Measurements from ENCODE around the gene SLC39A12. TPM values are rescaled to one million over a fixed set of nuclear protein-coding genes. Genes with fewer than 3 reads are reported as not detected.

The SLC39A12 gene
- total and polyA plus RNA-seq, 2 of the 4 experiments (the other 2 are of a cell fraction), result not detected

DNA sequence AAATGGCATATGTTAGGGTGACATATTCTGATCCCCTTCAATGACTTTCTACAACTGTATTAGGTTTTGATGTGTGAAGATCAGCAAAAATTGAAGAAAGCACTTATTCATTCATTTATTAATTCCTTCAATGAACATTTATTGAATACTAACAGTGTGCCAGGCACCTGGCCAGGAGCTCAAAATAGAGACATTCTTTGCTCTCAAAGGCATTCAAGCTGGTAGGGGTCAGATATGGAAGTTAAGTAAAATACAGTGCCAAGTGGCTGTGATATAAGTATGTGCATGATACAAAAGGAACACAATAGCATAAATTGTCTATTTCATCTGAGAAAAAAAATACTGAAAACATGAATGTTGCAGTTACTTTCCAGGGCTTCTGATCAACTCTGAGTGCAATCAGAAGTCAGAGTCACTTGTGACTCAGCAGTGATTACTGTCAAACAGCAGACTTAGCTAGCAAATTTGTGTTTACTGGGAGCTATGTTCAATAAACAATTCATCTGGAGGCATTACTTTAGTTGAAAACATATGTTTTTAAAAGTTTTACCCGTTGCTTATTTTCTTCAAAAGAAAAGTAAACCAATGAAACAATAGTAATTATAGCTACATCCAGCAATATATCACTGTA lies 128.1 kb downstream of the SLC39A12 start:
- no peak overlapping the region for H3K23ac ChIP-seq (ENCODE audit: low read depth, low read length)
- no peak overlapping the region for H4K8ac ChIP-seq (ENCODE audit: low read depth in 2 of 2, low read length in 2 of 2)
- no peak overlapping the region for H3K4me3 ChIP-seq (ENCODE audit: insufficient read depth, low read depth, low read length)
- no peak overlapping the region for H3K27ac ChIP-seq (ENCODE audit: insufficient read depth, low read length)
- in situ Hi-C loops (cut with MboI; ENCODE audit: low sequenced_read_pairs) (no loop called here), dilution Hi-C loops (cut with HindIII; ENCODE audit: low sequenced_read_pairs, unreplicated experiment) (no loop called here), intact Hi-C loops (cut with micrococcal nuclease) (no loop called here)
- no peaks in the 10 kb centered on the region for H3K4me1 ChIP-seq (ENCODE audit: control insufficient read depth, insufficient read depth, low read length)
- H2AFZ ChIP-seq (replicated peaks; ENCODE audit: low read length, poor library complexity), result no peak overlapping the region
- H4K91ac ChIP-seq (ENCODE audit: insufficient read depth, low read depth, low read length), result no peak overlapping the region
- no peak overlapping the region for H2BK20ac ChIP-seq (ENCODE audit: low read depth, low read length)
- no peak overlapping the region for H3K4me2 ChIP-seq (ENCODE audit: low read depth, low read length)
- no peak overlapping the region for H2AK5ac ChIP-seq (ENCODE audit: low read depth, low read length)
- TF ChIP-seq, protein P1, sequence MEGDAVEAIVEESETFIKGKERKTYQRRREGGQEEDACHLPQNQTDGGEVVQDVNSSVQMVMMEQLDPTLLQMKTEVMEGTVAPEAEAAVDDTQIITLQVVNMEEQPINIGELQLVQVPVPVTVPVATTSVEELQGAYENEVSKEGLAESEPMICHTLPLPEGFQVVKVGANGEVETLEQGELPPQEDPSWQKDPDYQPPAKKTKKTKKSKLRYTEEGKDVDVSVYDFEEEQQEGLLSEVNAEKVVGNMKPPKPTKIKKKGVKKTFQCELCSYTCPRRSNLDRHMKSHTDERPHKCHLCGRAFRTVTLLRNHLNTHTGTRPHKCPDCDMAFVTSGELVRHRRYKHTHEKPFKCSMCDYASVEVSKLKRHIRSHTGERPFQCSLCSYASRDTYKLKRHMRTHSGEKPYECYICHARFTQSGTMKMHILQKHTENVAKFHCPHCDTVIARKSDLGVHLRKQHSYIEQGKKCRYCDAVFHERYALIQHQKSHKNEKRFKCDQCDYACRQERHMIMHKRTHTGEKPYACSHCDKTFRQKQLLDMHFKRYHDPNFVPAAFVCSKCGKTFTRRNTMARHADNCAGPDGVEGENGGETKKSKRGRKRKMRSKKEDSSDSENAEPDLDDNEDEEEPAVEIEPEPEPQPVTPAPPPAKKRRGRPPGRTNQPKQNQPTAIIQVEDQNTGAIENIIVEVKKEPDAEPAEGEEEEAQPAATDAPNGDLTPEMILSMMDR (conservative IDR thresholded peaks at IDR 0.05; ENCODE audit: low read depth, low read length), result no peak
- TF ChIP-seq SMC3 (IDR thresholded peaks at IDR 0.05; ENCODE audit: low read depth, low read length) (no peak), CEBPB (IDR thresholded peaks at IDR 0.05; ENCODE audit: low read depth, low read length) (no peak)
- ATAC-seq (ENCODE audit: low read depth) (peak; percentile 67), DNase-seq (peak; percentile 55)
- H2BK120ac ChIP-seq (ENCODE audit: low read depth, low read length), result no peak overlapping the region
- H2BK5ac ChIP-seq (ENCODE audit: low read depth, low read length, poor library complexity, severe bottlenecking), result no peak overlapping the region
- peaks cover 46% of the 10 kb centered on the region for H3K27me3 ChIP-seq (ENCODE audit: control insufficient read depth, insufficient read depth, low read length)
- BruUV-seq (replicated peaks), result no TSS peak
- CTCF ChIA-PET, result interaction anchor here (0.8 to 1.2 kb wide), 3 partner anchors 13 to 25 kb away, joined by 3 read pairs; no protein-coding TSS in a partner anchor
- H3K18ac ChIP-seq (ENCODE audit: low read depth, low read length), result no peak overlapping the region
- H2BK15ac ChIP-seq (ENCODE audit: low read depth, low read length), result no peak overlapping the region
- H3K9me3 ChIP-seq (ENCODE audit: control insufficient read depth, insufficient read depth, low read length), result peaks cover 2% of the 10 kb centered on the region
- no peak overlapping the region for H3K56ac ChIP-seq (ENCODE audit: extremely low read depth, insufficient read depth, low read length)
- no peaks in the 10 kb centered on the region for H4K20me1 ChIP-seq (ENCODE audit: insufficient read depth, low read length)
- no peaks in the 10 kb centered on the region for H3K79me1 ChIP-seq (ENCODE audit: low read depth in 1 of 2, low read length in 2 of 2)
- WGBS, 2 experiments (ENCODE audit: extremely low coverage in 2 of 2, insufficient read length in 1 of 2), result no CpG with 5 or more reads among the region's 1 CpG
- no peaks in the 10 kb centered on the region for H3K9me1 ChIP-seq (ENCODE audit: insufficient read depth, low read length)
- H3K36me3 ChIP-seq (ENCODE audit: control insufficient read depth, insufficient read depth, low read length), result no peaks in the 10 kb centered on the region
- H3K4ac ChIP-seq (ENCODE audit: low read depth, low read length), result no peak overlapping the region
- no peak overlapping the region for H3K9ac ChIP-seq (ENCODE audit: low read depth, low read length)
- no peak overlapping the region for H4K5ac ChIP-seq (ENCODE audit: low read depth, low read length)
- POLR2A ChIA-PET (ENCODE audit: unreplicated experiment), result no interaction called here
- no peak overlapping the region for H2AK9ac ChIP-seq (replicated peaks; ENCODE audit: low read depth, low read length, poor library complexity)
- no peak overlapping the region for H3K14ac ChIP-seq (replicated peaks; ENCODE audit: low read depth, low read length)
